Adrenal gland (tissue), 12 donors: ENCODE measurements around the gene UBE3D. TPM values are rescaled to one million over a fixed set of nuclear protein-coding genes. Genes with fewer than 3 reads are reported as not detected.

Experiments
- DNase-seq, 7 donors: peaks; one replicate each; pipeline ENCODE4 v3.0.0-alpha.2; 2019 to 2020
- H3K27ac ChIP-seq, 5 donors: fragments of 200-600 bp; sonication (generic) in 4 of 5; 1 replicate in 3 of 5; 2 replicates in 2 of 5; pipeline versions ENCODE4 v1.5.1 to v1.8.0; 2016 to 2020; ENCODE audit warnings: mild to moderate bottlenecking in 1 of 5
- H3K27me3 ChIP-seq: fragments of 200-600 bp; 2 replicates; pipeline ENCODE4 v1.8.0; 2021
- H3K36me3 ChIP-seq, 2 donors: fragments of 200-600 bp; replicated peaks in 1 of 2; 1 replicate in 1 of 2; 2 replicates in 1 of 2; pipeline versions ENCODE4 v1.5.1 to v1.8.0; 2018 to 2022
- H3K4me1 ChIP-seq, 2 donors: fragments of 200-600 bp; replicated peaks in 1 of 2; 1 replicate in 1 of 2; 2 replicates in 1 of 2; pipeline versions ENCODE4 v1.5.1 to v1.8.0; 2018 to 2021
- H3K4me3 ChIP-seq, 4 donors: fragments of 200-600 bp; sonication (generic) in 3 of 4; one replicate each; pipeline ENCODE4 v1.5.1; 2016 to 2018
- H3K9me3 ChIP-seq, 3 donors: fragments of 200-600 bp; sonication (generic) in 1 of 3; replicated peaks in 1 of 3; 1 replicate in 2 of 3; 2 replicates in 1 of 3; pipeline versions ENCODE4 v1.5.1 to v1.8.0; 2016 to 2021
- POLR2A ChIP-seq, 2 donors: fragments of 450-650 bp; IDR thresholded peaks; one replicate each; pipeline ENCODE4 v1.6.1; 2017; ENCODE audit warnings: antibody characterized with exemption in 2 of 2, mild to moderate bottlenecking in 2 of 2, moderate library complexity in 1 of 2
- WGBS, 4 donors: extraction: QIAGEN DNeasy Blood & Tissue Kit in 2 of 4; methylation state at CpG; one replicate each; pipeline versions ENCODE4 v1.1.5 to v1.1.7; 2013 to 2017; 5-methylcytosine and 5-hydroxymethylcytosine counted together
- intact Hi-C, 2 donors: fragments of 100-400 bp; cut with DNase I; formaldehyde crosslinking; loops; one replicate each; pipeline versions ENCODE4 v1.14.1 to v1.15.0; 2022 to 2023
- polyA plus RNA-seq, 3 donors: library from polyadenylated mRNA; stranded (reverse); fragments of 200-250 nt in 2 of 3; fragments of 350-450 nt in 1 of 3; fragmentation: Illumina TruSeq in 1 of 3; extraction: RNeasy Lipid Tissue Mini Kit (QIAGEN cat#74804) in 1 of 3; gene quantifications; one replicate each; pipeline ENCODE4 v1.2.3, GENCODE V29; 2013 to 2014
- total RNA-seq, 9 donors: library from RNA; depleted of rRNA in 4 of 9; stranded (reverse); fragments of >200 nt in 4 of 9; fragments of 120-200 nt in 1 of 9; fragmentation: NEBNext Ultra II Directional in 1 of 9; extraction: Animal tissue kit (Norgen Biotek cat#: 25700) in 1 of 9; gene quantifications; one replicate each; pipeline versions ENCODE4 v1.1.0 to v1.2.4, GENCODE V29; 2013 to 2023
- TF ChIP-seq, protein P1 (sequence below), 6 experiments: fragments of 450-650 bp in 4 of 6; fragments of 200-600 bp in 2 of 6; sonication (generic) in 1 of 6; IDR thresholded peaks; 1 replicate in 5 of 6; 2 replicates in 1 of 6; pipeline versions ENCODE4 v1.5.1 to v1.8.0; 2016 to 2021; ENCODE audit warnings: antibody characterized with exemption in 6 of 6, mild to moderate bottlenecking in 2 of 6, moderate library complexity in 1 of 6
- donor health status: healthy with polysubstance abuse.
- donor health status: Bipolar disorder and iron deficiency.
- donor health status: DM: yes; HTN: yes; CAD: no.
- donor health status: DM: no; HTN: no; CAD: no.
- donor health status: DM: no; HTN: no; CAD: no.
- donor health status: DM: yes; HTN: yes; CAD: no.

Gene UBE3D
- total and polyA plus RNA-seq, 12 donors: 1.3 to 15.9 (median 7.7) TPM

DNA sequence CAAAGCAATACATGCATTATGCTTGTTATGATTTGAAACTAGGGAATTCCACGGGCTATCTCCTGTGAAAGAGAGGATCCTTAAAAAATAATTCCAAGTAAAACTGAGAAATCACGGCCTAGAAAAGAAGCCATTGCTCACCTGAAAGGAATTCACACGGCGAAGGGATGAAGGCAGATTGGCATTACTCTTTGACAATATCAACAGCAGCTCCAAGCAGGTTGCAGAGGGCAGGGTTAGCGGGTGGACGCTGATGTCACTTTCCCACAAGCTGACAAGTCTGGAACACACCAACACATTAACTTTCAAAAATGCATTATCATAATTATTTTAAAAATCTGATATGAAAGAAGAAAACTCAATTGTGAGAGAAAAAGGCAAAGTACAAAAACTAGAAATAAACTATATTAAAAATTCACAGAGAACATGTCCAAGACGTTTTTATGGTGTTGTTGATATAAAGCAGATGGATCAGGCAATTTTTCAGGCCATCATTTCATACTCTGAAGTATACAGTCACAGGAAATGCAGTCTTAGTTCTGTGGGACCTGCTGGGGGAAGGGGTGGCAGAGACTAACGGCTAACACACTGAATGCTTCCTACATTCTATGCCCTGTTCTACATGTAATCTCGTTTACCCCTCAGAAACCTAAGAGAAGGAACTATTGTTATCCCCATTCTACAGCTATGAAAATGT is 108.3 kb downstream of the UBE3D start:
- H3K27ac ChIP-seq: no peak overlapping the region
- TF ChIP-seq, protein P1, sequence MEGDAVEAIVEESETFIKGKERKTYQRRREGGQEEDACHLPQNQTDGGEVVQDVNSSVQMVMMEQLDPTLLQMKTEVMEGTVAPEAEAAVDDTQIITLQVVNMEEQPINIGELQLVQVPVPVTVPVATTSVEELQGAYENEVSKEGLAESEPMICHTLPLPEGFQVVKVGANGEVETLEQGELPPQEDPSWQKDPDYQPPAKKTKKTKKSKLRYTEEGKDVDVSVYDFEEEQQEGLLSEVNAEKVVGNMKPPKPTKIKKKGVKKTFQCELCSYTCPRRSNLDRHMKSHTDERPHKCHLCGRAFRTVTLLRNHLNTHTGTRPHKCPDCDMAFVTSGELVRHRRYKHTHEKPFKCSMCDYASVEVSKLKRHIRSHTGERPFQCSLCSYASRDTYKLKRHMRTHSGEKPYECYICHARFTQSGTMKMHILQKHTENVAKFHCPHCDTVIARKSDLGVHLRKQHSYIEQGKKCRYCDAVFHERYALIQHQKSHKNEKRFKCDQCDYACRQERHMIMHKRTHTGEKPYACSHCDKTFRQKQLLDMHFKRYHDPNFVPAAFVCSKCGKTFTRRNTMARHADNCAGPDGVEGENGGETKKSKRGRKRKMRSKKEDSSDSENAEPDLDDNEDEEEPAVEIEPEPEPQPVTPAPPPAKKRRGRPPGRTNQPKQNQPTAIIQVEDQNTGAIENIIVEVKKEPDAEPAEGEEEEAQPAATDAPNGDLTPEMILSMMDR (IDR thresholded peaks at IDR 0.05): no peak
- TF ChIP-seq POLR2A (IDR thresholded peaks at IDR 0.05): no peak

DNA sequence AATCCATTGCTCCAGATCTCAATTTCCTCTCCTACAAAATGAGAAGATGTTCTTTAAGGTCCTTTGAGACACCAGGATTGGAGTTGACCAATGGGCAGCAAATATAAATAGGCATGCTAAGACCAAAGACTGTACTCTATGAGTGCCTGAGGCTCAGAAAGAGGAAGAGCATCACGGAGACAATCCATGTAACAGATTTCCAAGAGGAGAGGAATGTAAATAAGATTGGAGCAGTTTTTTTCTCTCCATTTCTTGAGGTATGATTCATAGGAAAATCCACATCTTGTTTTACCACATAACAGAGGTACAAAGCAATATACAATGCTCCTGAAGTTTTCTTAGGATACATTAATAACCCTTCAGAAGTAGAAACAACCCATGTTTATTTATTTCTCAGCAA is 109.8 kb downstream of the UBE3D start:
- H3K4me1 ChIP-seq: no peaks in the 10 kb centered on the region

More for the DNA sequence above, 108.3 kb downstream of the UBE3D start:
- 73 to 81% (median 79%) methylated on average over 9 of the region's 9 CpGs for WGBS, 4 donors
- H3K9me3 ChIP-seq: no peaks in the 10 kb centered on the region
- intact Hi-C loops: no loop called here
- no peak overlapping the region for H3K4me3 ChIP-seq
- no peaks in the 10 kb centered on the region for H3K4me1 ChIP-seq
- H3K27me3 ChIP-seq: no peaks in the 10 kb centered on the region
- H3K36me3 ChIP-seq: no peaks in the 10 kb centered on the region
- DNase-seq: peak in 1 of 7 donors; percentile 58

DNA sequence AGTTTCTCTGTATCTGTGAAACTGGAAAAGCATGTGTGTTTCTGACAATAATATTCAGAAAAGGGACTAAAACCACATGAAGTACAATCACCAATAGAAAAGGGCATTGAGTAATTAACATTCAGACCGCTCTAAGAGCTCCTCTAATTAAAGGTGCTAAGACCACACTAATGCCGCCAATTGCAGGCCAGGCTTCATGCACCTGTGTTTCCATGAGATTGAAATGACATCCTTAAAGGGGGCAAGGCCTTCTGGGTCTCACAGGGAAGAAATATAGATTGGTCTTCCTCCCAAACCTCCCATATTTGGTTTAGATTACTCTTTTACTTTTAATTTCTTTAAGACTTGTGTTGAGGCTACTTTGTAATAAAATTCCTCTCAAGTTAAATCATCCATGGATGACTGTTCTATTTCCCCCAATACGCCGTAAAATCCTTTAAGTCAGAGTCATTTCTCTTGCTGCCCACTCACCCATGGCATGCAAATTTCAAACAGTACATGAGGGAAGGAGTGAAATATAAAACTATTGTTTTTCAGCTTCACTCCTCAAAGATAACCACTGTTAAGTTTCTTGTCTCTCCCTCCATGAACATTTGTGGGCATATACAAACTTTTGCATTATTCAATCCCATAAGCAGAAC is 110.6 kb downstream of the UBE3D start:
- TF ChIP-seq, protein P1 (IDR thresholded peaks at IDR 0.05): no peak
- TF ChIP-seq POLR2A (IDR thresholded peaks at IDR 0.05): no peak
- Histone ChIP-seq H3K36me3 (no peaks in the 10 kb centered on the region), H3K9me3 (no peaks in the 10 kb centered on the region), H3K27me3 (no peaks in the 10 kb centered on the region), H3K4me1 (no peaks in the 10 kb centered on the region), H3K27ac (no peak overlapping the region), H3K4me3 (no peak overlapping the region)
- DNase-seq: no peak
- WGBS, 4 donors: 84 to 100% (median 95%) methylated on average over 4 of the region's 4 CpGs
- intact Hi-C loops: no loop called here

More for the DNA sequence above, 109.8 kb downstream of the UBE3D start:
- Histone ChIP-seq H3K9me3 (no peaks in the 10 kb centered on the region), H3K36me3 (no peaks in the 10 kb centered on the region), H3K27ac (no peak overlapping the region), H3K4me3 (no peak overlapping the region), H3K27me3 (no peaks in the 10 kb centered on the region)
- TF ChIP-seq POLR2A (IDR thresholded peaks at IDR 0.05): no peak
- TF ChIP-seq, protein P1 (IDR thresholded peaks at IDR 0.05): no peak
- DNase-seq: no peak
- intact Hi-C loops: no loop called here
- 76 to 91% (median 89%) methylated on average over 1 of the region's 1 CpG for WGBS, 4 donors

DNA sequence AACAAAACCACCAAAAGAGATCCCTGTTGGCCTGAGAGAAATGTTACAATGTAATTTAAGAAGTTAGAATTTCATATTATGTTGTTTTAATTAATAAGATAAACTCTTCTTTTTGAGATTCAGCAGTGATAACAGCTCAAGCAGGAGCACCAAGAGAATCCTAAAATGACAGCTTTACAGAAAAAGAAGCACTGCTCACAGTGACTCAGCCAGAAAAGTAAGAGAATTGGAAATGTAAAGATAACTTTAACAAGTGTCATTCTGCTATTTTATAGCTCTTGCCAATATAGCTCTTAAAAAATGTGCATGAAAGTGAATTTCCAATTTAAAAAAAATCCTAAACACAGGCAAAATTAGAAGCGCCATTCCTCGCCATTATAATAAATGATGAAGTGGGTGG is 111.3 kb downstream of the UBE3D start:
- TF ChIP-seq POLR2A (IDR thresholded peaks at IDR 0.05): no peak
- TF ChIP-seq, protein P1 (IDR thresholded peaks at IDR 0.05): no peak
- Histone ChIP-seq H3K4me1 (no peaks in the 10 kb centered on the region), H3K9me3 (peaks cover 0 to under 1% (median 0%) of the 10 kb centered on the region in 3 donors), H3K27ac (no peak overlapping the region), H3K4me3 (no peak overlapping the region), H3K27me3 (no peaks in the 10 kb centered on the region), H3K36me3 (no peaks in the 10 kb centered on the region)
- no peak for DNase-seq
- intact Hi-C loops: no loop called here
- WGBS, 4 donors: 77 to 95% (median 92%) methylated on average over 2 of the region's 2 CpGs
